HG02884 (cell line): ENCODE measurements around the gene HRH2.
"Not testable (repeated sequence)": the region's sequence is repeated elsewhere in the genome, so short reads cannot be mapped to it uniquely, and the experiment has no call there.

Experiments
- ATAC-seq: cut with Tn5 transposase; IDR thresholded peaks from one replicate; pipeline ENCODE4 v1.9.1; 2021; ENCODE audit warnings: mild to moderate bottlenecking, moderate library complexity; ENCODE audit not compliant: unreplicated experiment

Gene HRH2

DNA sequence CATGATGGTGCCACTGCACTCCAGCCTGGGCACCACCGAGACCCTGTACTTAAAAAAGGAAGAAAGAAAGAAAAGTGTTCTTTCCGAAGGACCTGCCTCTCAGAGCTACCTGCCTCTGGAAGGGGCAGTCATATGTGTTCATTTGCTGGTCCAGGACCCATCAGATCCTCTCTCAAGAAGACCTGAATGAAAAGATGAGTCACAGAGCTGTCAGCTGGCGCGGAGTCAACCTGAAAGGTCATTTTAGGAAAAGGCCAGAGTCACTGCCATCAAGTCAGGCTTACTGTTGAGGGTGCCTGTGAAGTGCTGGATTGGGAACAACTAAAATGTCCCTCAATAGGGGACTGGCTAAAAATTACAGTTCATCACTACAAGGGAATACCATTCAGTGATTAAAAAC is 14.9 kb upstream of the HRH2 start:
- no peak for ATAC-seq

DNA sequence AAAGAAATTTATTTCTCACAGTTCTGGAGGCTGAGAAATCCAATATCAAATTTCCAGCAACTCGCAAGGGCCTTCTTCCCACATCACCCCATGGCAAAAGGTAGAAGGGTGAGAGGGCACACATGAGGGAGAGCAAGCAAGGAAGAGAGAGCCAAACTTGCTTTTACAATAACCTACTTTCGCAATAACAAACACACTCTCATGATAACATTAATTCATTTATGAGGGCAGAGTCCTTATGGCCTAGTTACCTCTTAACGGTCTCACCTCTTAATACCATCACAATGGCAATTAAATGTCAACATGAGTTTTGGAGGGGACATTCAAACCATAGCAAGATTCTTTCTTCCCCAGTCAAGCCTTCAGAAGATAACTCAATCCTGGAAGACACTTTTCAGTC is 11.6 kb upstream of the HRH2 start:
- ATAC-seq, result no peak

DNA sequence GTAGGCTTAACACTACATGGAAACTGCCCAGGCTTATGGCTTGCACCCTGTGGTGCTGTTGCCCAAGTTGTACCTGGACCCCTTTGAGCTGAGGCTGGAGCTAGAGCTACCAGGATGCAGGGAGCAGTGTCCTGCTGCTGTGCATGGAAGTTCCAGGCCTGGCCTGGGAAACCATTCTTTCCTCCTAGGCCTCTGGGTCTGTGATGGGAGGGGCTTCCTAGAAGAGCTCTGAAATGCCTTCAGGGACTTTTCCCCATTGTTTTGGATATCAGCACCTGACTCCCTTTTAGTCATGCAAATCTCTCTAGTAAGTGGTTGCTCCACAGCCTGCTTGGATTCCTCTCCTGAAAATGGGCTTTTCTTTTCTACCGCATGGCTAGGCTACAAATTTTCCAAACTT is 7.9 kb upstream of the HRH2 start:
- no peak for ATAC-seq

DNA sequence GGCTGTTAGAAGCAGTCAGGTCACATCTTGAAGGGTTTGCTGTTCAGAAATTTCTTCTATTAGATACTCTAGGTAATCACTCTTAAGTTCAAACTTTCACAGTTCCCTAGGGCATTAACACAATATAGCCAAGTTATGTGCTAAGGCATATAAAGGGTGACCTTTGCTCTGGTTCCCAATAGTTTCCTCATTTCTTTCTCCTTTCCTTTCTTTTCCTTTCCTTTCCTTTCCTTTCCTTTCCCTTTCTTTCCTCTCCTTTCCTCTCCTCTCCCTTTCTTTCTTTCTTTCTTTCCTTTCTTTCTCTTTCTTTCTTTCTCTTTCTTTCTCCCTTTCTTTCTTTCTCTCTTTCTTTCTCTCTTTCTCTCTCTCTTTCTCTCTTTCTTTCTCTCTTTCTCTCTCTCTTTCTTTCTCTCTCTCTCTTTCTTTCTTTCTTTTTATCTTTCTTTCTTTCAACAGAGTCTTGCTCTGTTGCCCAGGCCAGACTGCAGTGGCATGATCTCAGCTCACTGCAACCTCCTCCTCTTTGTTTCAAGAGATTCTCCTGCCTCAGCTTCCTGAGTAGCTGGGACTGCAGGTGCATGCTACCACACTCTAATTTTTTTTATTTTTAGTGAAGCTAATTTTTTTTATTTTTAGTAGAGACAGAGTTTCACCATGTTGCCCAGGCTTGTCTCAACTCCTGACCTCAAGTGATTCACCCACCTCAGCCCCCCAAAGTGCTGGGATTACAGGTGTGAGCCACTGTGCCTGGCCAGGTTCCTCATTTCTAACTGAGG is 7.3 kb upstream of the HRH2 start:
- ATAC-seq, result not testable (repeated sequence)

DNA sequence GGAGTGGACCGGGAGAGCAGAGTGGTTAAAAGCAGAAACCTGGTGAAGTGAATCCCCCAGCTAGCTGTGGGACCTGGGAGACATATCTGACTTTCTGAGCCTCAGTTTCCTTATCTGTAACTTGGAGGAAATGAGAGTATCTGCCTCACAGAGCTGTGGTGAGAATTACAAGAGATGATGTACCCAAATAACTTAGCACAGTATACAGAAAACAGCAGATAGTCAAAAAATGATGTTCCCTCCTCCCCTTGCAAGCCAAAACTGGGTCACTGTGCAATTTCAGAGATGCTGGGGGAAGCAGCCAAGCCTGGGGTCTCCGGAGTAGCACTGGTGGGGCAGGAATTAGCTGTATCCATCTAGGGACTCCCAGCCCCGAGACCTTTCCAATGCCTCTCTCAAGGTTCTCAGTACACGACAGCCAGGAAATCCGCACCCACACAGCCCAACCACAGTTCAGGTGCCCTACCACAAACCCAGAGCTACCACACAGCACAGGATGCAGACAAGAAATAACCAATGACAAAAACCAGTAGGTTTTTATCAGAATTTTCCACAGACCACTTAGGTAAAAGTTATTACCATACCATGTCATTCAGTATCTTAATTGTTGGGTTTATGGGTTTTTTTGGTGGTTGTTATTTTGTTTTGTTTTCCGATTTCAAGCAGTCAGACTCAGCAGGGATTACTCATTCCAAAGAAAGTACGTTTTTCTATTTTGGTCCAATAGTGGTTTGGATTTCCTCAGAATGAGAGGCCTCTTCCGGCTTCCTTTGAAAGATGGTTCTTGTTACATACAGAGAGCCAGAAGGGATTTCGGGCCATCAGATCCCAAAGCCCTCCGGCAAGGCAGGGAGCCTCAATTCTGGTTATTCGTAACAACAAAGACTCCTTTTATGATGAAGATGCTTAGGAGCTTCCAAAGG is 4.9 kb upstream of the HRH2 start:
- ATAC-seq, result no peak

GRCh38 chr5:175653763-175654162 is 4.1 kb upstream of the HRH2 start:
- ATAC-seq, result no peak

DNA sequence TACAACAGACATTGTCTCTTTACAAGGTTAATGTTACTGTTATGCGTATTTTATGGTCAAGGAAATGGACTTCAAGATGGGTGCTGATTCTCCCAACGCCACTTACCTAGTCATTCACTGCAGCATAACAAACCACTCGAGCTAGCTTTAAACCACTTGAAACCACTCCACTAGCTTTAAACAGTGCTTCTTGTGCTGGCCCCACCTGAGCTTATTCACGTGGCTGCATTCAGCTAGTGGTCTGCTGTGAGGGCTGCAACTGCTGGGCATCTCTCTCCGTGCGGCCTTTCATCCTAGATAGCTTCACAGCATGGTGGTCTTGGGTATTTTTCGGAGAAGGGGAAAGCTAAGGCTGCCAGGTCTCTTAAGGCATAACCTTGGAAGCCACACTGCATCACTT is 3.5 kb upstream of the HRH2 start:
- ATAC-seq, result no peak

DNA sequence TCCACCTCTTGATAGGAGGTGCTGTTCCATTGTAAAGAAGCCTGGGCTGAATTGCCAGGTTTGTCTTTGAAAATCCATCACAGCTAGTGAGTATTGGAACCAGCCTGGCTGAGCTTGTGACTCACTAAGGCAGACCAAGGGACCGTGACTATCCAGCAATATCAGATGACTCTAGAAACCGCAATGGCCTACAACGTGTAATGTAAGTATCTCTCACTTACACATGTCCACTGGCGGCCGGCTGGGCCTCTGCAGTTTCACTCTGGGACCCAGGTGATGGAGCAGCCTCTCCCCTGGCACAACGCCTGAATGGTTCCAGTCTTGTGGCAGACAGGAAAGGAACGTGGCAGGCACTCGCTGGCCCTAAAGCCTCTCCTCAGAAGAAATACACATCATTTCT is 3.1 kb upstream of the HRH2 start:
- no peak for ATAC-seq

DNA sequence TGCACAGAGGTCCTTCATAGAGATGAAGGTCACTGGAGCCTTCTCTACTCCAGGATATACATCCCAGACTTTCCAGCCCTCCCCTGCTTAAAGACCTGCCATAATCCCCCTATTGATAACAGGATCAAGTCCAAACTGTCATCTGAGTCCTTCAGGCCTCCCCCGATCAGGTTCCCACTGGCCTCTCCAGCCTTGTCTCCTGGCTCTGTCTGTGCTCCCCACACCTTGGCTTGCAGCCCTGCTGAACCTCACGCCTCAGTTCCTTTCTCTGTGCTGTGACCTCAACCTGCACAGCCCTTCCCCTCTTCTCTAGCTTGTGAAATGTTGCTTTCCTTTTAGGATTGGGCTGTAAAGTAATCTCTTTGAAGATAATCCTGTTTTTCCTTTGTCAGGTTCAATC is 2.5 kb upstream of the HRH2 start:
- ATAC-seq, result no peak

GRCh38 chr5:175656966-175657365 is 905 bp upstream of the HRH2 start:
- no peak for ATAC-seq

GRCh38 chr5:175658299-175659145 is 651 bp downstream of the HRH2 start:
- ATAC-seq, result no peak

GRCh38 chr5:175659546-175660253 is 1.8 kb downstream of the HRH2 start:
- no peak for ATAC-seq

- no peak for ATAC-seq
Measured at GRCh38 chr5:175663186-175664184, 5.6 kb downstream of the HRH2 start.

DNA sequence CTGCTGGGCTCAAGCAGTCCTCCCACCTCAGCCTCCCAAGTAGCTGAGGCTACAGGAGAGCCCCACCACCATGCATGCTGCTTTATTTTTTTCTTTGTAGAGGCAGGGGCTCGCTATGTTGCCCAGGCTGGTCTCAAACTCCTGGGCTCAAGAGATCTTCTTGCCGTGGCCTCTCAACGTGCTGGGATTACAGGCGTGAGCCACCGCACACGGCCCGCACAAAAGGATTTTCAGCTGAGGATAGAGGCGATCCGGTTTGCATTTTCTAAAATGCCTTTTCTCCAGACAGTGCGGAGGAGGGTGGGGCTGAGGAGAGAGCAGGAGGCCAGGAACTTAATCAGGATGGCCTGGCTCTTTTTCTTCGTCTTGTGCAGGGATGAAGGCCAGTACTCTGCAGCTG is 6.9 kb downstream of the HRH2 start:
- no peak for ATAC-seq

DNA sequence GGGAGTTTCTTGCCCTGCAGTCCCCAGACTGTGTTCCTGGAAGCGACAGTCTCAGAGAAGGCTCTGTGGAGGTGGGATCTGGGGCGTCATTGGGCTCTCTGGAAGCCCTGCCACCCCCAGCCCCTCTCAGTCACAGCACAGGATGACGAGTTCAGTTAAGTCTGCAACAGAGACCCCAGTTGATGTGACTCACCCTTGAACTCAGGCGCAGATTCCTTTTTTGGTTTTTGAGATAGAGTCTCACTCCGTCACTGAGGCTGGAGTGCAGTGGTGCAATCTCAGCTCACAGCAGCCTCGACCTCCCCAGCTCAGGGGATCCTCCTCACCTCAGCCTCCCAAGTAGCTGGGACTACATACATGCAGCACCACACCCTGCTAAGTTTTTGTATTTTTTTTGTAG is 8.3 kb downstream of the HRH2 start:
- no peak for ATAC-seq

GRCh38 chr5:175668006-175668405 is 10.1 kb downstream of the HRH2 start:
- no peak for ATAC-seq

- no peak for ATAC-seq
Measured at GRCh38 chr5:175670372-175670771, 12.5 kb downstream of the HRH2 start.

DNA sequence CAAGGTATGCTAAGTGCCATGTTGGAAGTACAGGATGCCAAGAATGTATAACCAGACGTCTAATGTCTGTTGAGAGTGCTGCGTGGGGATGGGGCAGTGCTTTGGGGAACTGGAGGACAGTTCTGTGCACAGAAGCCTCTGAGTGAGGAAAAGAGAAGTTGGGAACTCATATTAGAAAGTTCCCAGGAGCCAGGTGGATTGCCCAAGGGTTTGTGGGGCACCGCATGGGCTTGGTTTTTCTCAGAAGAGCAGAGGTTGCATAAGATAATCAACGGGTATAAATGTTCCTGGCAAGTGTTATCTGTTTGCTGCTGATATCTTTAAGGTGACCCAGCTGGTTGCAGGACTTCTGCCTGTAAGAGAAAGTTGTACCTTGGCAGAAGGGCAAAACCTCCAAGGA is 13.1 kb downstream of the HRH2 start:
- no peak for ATAC-seq

GRCh38 chr5:175672976-175673648 is 15.2 kb downstream of the HRH2 start:
- ATAC-seq, result no peak
